Posterior cingulate gyrus (tissue), 11 donors: ENCODE measurements around the gene SULT1B1.

Experiments
- DNase-seq, 10 donors: peaks; one replicate each; pipeline versions ENCODE4 v3.0.0 to v3.0.0-alpha.2; 2020 to 2021; ENCODE audit warnings: mixed read lengths in 3 of 10
- intact Hi-C: fragments of 100-400 bp; cut with DNase I; formaldehyde crosslinking; loops from one replicate; pipeline ENCODE4 v1.15.1; 2023

The SULT1B1 gene

DNA sequence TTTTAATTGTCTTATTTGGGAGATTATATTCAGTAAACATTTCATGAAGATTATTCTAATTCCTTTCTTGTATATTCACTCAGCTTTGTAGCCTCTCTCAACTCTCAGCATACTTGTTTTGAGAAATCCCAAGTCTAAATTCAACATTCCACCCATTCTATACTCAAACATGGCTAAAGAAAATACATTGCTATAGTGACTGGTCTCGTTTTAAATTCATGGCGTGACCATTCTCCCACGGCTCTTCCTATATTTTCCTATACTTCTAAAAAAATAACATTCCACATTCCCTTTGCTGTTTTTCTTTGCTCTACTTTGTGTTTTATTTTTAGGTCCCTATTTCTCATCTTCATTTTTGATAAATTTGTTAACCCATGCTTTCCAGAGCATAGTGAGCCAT is 58.2 kb downstream of the SULT1B1 start:
- no peak for DNase-seq
- intact Hi-C loops, result no loop called here

DNA sequence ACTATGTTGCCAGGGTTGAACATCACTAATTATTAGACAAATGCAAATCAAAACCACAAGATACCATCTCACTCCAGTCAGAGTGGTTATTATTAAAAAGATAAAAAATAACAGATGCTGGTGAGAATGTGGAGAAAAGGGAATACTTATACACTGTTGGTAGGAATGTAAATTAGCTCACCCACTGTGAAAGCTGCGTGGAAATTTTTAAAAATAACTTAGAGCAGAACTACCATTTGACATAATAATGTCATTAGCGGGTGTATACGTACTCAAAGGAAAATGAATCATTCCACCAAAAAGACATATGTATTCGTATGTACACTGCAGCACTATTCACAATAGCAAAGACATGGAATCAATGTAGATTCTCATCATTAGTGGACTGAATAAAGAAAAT is 58.7 kb downstream of the SULT1B1 start:
- intact Hi-C loops, result no loop called here
- DNase-seq, result no peak

DNA sequence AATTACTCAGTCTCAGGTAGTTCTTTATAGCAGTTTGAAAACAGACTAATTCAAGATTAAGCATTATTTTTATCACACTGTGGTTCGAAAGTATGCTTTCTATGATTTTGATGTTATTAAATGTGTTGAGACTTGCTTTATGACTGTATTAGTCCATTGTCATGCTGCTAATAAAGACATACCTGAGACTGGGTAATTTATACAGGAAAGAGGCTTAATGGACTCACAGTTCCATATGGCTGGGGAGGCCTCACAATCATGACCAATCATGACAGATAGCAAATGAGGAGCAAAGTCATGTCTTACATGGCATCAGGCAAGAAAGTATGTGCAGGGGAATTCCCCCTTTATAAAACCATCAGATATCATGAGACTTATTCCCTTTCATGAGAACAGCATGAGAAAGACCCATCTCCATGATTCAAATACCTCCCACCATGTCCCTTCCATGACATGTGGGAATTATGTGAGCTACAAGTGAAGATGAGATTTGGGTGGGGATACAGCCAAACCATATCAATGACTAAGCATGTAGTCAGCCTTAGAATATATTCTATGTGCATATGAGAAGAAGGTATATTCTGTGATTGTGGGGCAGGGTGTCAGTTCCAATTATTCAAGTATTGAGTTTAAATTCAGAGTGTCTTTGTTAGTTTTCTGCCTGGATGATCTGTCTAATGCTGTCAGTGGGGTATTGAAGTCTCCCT is 62.7 kb downstream of the SULT1B1 start:
- intact Hi-C loops, result no loop called here
- DNase-seq, result no peak

DNA sequence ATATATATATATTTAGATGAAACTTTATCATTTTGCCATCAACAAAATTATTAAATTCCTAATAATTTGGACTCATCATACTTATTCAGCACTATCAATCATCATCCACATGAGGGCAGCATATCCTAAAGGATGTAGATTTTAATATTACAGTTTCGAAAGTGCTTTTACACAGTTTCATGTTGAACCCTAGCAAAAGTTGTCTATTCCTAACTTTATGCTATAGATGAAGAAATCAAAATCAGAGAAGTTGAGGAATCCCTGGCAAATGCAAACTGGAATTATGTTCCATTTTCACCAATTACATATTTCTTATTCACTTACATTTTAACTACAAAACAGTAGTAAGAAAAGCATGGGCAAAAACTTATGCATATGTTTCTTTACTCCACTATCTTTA is 70.8 kb downstream of the SULT1B1 start:
- intact Hi-C loops, result loop anchor here (1.0 to 2.0 kb wide), 3 partner anchors 192 to 870 kb away; no protein-coding TSS in a partner anchor
- no peak for DNase-seq

DNA sequence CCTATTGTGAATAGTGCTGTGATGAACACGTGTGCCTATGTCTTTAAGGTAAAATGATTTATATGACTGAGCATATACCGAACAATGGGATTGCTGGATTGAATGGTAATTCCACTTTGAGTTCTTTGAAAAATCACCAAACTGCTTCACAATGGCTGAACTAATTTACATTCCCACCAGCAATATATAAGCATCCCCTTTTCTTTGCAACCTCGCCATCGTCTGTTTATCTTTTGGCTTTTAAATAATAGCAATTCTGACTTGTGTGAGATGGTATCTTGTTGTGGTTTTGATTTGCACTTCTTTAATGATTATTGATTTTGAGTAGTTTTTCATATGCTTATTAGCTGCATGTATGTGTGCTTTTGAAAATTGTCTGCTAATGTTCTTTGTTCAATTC is 75.6 kb downstream of the SULT1B1 start:
- DNase-seq, result no peak
- intact Hi-C loops, result no loop called here
